Forelimb muscle (tissue), 1 donor: Measurements from ENCODE around the gene MYZAP. TPM values are rescaled to one million over a fixed set of nuclear protein-coding genes. Genes with fewer than 3 reads are reported as not detected.

Source experiments
- DNase-seq: peaks from one replicate; pipeline ENCODE4 v3.0.0-alpha.2; 2013; ENCODE audit warnings: low read depth
- polyA plus RNA-seq: library from polyadenylated mRNA; unstranded; fragments of 120-200 nt; gene quantifications from one replicate; pipeline ENCODE4 v1.2.1, GENCODE V29; 2013; ENCODE audit not compliant: insufficient read length

MYZAP gene, protein sequence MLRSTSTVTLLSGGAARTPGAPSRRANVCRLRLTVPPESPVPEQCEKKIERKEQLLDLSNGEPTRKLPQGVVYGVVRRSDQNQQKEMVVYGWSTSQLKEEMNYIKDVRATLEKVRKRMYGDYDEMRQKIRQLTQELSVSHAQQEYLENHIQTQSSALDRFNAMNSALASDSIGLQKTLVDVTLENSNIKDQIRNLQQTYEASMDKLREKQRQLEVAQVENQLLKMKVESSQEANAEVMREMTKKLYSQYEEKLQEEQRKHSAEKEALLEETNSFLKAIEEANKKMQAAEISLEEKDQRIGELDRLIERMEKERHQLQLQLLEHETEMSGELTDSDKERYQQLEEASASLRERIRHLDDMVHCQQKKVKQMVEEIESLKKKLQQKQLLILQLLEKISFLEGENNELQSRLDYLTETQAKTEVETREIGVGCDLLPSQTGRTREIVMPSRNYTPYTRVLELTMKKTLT
- 2.6 TPM for polyA plus RNA-seq

- DNase-seq = no peak
Measured at GRCh38 chr15:57591822-57592367, at the start of gene MYZAP. Gene MYZAP, plus strand, starts transcription at chr15:57591904. Its CDS starts 131 bp downstream, at chr15:57592035.

GRCh38 chr15:57542505-57542817 lies 49.2 kb upstream of the MYZAP start:
- DNase-seq = no peak

- DNase-seq = no peak
Measured at GRCh38 chr15:57544848-57545480, 46.7 kb upstream of the MYZAP start.

DNA sequence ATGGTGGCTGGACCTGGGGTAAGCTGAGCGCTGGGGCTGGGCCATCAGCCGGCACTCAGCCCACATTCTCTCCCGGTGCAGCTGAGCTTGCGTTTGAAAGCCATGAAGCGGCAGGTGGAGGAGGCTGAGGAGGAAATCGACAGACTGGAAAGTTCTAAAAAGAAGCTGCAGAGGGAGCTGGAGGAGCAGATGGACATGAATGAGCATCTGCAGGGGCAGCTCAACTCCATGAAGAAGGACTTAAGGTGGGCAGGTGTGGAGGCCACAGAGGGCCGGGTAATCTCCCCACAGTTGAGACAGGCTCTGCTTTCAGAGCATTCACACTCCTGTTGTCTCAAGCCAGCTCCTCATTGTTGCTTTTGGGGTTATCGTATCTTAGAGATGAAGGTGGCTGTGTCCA lies 45.7 kb upstream of the MYZAP start:
- DNase-seq = no peak

DNA sequence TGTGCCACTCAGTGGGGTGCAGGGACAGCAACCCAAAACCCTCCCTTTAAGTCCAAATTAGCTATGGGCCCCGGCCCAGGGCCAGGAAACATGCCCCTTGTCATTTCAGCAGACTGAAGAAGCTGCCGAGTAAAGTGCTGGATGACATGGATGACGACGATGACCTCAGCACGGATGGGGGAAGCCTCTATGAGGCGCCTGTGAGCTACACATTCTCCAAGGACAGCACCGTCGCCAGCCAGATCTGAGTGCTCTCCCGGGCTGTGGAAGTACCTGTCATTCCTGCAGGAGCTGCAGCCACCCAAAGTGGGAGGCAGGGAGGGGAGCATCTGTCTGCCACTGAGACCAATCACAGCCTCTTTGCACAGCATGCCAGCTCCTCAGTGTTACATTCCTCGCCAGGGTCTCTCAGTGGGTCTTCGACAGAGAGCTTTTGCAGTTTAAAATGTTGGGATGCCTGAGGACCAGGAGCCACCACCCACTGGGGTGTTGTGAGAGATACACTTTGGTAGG lies 44.4 kb upstream of the MYZAP start:
- DNase-seq = no peak

GRCh38 chr15:57548351-57548750 lies 43.4 kb upstream of the MYZAP start:
- DNase-seq = no peak

- DNase-seq = no peak
Measured at GRCh38 chr15:57548835-57549234, 42.9 kb upstream of the MYZAP start.

- DNase-seq = no peak
Measured at GRCh38 chr15:57549935-57550334, 41.8 kb upstream of the MYZAP start.

DNA sequence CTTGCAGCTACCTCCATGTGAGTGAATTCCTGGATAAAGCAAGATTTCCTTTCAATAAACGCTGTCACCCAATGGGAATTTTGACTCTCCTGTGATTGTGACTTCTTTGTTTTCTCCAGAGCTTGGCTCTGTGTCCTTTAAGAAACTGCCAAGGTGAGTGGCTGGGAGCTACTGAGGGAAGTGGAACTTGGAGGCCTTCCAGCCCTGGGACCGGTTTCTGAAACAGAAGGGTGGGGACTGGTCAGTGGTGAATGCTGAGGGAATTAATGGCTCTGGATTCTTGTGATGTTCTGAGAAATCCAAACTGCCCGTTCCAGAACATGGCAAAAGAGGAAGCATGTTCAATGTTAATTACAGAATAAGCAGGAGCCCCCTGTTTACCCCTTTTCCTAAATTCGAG lies 41.1 kb upstream of the MYZAP start:
- no peak for DNase-seq

- DNase-seq = no peak
Measured at GRCh38 chr15:57551715-57552677, 39.7 kb upstream of the MYZAP start.

DNA sequence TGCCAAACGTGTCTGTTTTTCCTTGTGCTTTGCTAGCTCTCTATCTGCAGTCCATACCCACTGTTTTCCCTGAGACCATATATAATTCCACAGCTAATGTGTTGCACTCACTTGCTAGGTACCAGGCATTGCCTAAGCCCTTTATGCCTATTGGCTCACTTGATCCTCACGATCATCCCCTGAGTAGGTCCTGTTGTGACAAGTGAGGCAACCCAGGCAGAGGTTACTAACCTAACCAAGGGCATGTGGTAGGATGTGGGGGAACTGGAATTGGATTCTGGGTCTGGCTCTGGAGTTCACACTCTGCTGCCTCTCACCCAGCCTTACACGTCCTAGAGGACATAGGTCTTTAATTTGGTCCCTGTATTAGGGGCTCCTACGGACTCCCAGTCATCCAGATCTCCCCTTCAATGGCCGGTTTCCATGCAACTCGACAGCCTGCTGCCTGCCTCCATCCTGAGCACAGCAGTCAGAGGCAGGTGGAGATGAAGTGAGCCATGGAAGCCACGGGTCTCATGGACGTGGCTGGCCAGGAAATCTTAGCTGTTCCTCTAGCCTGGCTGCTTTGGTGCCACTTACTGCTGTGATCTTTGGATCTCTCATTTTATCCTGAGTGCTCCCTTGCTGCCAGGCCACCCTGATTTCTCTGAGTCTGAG lies 38.9 kb upstream of the MYZAP start:
- no peak for DNase-seq

DNA sequence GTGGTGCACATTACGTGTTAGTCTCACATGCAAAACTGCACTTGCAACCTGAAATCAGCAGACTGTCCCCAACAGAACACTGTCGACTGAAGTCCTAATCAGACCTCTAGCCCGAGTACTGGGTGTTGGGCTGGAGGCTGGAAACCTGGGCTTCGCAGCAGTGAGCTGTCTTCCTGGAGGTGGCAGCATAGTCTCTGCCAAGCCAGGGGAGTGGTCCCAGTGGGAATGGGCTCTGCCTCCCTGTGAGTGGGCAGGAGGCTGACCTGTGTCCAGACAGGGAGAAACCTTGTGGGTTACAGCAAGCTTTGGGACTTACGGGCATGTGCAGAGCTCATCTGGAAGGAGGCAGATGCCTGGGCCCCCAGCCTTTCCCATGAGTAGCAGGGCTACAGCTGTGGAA lies 38.2 kb upstream of the MYZAP start:
- no peak for DNase-seq

DNA sequence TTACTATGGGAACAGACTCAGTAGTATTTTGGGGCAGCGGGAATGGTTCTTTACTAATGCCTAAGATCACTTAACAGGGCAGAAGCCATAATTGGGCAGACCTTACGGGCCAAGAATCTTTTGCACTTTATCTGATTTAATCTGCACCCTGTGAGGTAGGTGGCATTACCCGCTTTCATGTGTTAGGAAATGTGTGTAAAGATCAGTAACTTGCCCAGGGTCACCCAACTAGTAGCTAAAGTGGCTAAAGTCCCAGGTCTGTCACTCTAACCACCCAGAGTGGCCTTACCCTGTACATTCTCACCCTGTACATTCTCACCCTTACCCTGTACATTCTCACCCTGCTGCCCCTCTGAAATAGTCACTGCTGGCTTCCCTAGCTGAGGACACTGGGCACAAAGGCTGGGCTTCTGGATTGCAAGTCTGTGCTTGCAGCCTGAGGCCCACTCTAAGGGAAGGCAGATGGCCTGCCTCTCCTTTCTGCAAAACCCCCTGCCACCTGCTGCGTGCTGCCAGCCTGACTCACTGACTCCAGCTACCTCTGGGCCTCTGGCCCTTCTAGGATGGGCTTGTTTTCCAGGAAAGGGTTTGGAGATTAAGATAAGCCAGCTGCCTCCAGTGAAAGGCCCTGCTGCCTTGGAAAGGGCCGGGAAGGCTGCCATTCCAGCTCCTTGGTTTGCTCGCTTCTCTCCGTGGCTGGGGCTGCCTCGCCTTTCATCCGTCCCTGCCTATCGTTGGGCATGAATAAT lies 37.5 kb upstream of the MYZAP start:
- DNase-seq = no peak

DNA sequence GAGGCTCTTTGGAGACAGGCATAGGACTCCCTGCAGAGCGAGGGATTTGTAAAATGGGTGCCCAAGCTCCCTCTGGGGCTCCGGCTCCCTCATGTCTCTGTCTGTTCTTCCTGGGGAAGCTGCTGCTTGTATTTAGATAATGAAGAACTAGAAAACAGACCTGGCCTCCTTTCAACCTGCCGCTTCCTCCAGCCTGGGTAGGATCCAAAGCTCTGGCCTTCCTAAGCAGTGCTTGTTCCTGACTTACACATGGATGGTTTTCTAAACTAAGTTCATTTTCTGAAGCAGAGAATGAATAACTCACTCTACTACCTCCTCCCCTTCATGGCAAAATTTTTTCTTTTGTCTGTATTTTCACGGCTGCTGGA lies 36.9 kb upstream of the MYZAP start:
- no peak for DNase-seq

- no peak for DNase-seq
Measured at GRCh38 chr15:57555270-57555669, 36.4 kb upstream of the MYZAP start.

GRCh38 chr15:57556040-57556439 lies 35.7 kb upstream of the MYZAP start:
- DNase-seq = no peak

GRCh38 chr15:57557267-57557666 lies 34.4 kb upstream of the MYZAP start:
- no peak for DNase-seq

DNA sequence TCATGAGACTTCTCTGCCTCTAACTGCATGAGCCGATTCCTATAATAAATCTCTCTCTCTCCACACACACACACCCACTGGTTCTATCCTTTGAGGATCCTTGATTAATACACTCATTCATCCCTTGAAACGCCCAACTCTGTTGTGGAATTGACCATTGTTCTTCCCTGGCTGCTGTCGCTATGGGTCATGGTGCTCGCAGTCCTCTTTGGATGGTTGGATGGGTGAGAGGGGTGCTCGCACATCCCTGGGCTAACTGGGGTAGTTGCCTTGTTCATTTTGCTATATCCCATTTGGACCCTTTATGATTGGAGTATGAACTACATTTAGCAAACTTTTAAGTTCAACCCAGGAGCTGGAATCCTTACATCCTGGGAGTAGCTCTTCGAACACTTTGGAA lies 33.9 kb upstream of the MYZAP start:
- no peak for DNase-seq

GRCh38 chr15:57559875-57560274 lies 31.8 kb upstream of the MYZAP start:
- no peak for DNase-seq

DNA sequence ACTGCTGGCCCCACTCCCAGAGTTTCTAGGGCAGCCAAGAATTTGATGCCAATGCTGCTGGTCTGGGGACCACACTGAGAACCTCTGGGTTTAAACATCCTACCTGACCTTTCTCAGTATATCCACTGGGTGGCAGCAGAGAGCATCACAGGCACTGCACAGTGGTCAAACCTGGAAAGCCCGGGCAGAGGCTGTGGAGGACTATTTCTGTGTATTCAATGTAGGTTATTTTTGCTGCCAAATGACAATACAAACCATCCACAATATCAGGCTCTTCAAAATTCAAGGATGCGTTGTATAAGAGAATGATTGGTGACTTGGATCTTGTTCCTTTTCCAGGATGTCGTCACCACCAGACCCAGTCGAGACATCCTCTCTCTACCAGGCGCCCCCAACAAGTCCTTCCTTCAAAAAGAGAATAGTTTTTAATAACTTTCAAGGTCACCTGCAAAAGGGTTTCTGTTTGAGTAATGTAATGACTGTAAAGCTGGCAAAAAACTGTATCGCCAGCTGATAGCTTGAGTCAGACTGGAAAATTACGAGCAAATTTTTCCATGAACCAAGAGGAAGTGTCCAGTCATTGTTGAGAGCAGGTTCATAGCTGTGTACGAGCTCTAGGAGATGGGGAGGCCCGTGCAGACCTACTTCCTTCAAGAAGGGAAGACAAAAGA lies 30.5 kb upstream of the MYZAP start:
- peak; percentile 60 for DNase-seq
